Activated CD4-positive, alpha-beta T cell treated with anti-CD3 and anti-CD28 coated beads, Interleukin-2, amount 50 U/mL, for 24 hours (primary cell): ENCODE data around the gene PATL1.
A peak's percentile ranks its signal among the peaks of the same experiment; 100 is the strongest.
"Not testable (repeated sequence)": the region's sequence is repeated elsewhere in the genome, so short reads cannot be mapped to it uniquely, and the experiment has no call there.

Source experiments
- DNase-seq, 2 donors: peaks; one replicate each; pipeline ENCODE4 v3.0.0-alpha.2; 2020; ENCODE audit warnings: low read depth in 1 of 2, low spot score in 1 of 2

Gene PATL1

GRCh38 chr11:59676205-59676604 lies 7.4 kb upstream of the PATL1 start:
- DNase-seq: no peak

- no peak for DNase-seq
Measured at GRCh38 chr11:59674291-59674690, 5.5 kb upstream of the PATL1 start.

DNA sequence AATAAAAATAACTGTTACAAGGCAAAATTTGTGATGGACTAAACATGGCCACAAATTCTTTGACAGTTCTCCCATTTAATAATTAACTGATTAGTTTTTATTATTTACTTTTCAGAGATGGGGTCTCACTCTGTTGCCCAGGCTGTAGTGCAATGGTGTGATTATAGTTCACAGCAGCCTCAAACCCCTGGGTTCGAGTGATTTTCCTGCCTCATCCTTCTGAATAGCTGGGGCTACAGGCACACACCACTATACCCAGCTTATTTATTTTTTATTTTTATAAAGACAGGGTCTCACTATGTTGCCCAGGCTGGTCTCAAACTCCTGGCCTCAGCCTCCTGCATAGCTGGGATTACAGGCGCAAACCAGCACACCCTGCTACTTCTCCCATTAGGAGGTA lies 4.5 kb upstream of the PATL1 start:
- no peak for DNase-seq

GRCh38 chr11:59671471-59671870 lies 2.6 kb upstream of the PATL1 start:
- no peak for DNase-seq

DNA sequence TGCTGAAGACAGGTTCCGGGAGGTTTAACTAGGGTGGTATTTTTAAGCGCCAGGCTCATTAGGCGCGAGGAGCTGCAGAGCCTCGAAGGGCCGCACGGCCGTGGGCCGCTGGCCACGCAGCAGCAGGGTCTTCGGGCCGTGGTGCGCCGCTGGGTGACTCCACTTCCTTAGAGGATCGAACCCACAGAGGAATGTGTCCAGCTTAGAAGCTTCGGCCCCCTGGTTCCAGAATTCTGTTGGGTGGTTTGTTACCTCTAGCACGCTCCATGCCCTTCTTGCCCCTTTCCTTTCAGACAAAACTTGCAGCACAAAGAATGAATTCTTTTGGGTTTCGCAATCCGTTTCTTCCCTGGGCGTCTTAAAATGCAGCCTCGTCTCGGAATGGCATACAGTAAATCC lies 773 bp upstream of the PATL1 start:
- peak in 1 of 2 donors; percentile 2 for DNase-seq

- peak; percentile 46 to 62 for DNase-seq
Measured at GRCh38 chr11:59668188-59668949, 468 bp downstream of the PATL1 start.

DNA sequence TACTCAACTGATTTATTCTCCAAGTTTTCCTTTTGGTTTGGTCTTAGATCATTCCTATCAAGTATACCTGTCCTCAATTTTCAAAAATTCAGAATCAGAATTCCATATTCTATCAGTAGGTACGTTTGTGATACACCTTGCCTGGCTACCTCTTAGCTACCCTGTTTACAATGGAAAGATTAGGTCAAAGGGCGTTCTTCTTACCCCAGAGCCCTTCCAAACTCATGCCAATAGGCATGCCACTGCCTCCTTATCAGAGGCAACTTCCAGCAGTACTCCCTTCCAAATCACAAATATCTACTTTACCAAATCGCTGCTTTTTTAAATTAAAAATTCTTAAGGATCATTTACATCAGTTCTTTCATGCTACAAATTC lies 1.0 kb downstream of the PATL1 start:
- no peak for DNase-seq

- DNase-seq: no peak
Measured at GRCh38 chr11:59666969-59667368, 1.9 kb downstream of the PATL1 start.

DNA sequence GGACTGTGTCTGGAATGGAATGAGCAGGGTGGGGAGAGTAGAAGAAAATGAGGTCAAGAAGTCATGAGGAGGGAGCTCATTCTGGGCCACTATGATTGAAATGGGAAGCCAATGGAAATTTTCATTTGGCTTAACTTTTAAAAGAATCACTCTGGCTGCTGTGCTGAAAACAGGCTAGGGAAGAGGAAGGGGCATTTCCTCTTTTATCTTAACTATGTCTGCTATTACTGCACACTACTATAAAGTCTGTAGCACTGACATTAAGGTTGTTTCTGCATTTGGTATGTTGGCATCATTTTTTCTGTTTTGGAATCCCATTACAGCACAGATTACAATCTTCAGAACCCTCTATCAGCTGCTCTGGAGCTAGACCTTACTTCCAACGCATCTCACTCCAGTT lies 8.2 kb downstream of the PATL1 start:
- no peak for DNase-seq

GRCh38 chr11:59659981-59660380 lies 8.9 kb downstream of the PATL1 start:
- DNase-seq: no peak

DNA sequence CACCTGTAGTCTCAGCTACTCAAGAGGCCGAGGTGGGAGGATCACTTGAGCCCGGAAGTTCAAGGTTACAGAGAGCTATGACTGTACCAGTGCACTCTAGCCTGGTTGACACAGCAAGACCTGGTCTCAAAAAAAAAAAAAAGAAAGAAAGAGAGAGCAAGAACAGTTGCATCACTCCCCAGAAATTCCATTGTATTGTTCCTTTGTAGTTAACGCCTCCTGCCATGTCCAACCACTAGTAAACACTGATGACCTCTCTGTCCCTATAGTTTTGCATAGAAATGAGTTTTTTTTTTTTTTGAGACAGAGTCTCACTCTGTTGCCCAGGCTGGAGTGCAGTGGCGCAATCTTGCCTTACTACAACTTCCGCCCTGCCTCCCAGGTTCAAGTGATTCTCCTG lies 10.8 kb downstream of the PATL1 start:
- no peak for DNase-seq

DNA sequence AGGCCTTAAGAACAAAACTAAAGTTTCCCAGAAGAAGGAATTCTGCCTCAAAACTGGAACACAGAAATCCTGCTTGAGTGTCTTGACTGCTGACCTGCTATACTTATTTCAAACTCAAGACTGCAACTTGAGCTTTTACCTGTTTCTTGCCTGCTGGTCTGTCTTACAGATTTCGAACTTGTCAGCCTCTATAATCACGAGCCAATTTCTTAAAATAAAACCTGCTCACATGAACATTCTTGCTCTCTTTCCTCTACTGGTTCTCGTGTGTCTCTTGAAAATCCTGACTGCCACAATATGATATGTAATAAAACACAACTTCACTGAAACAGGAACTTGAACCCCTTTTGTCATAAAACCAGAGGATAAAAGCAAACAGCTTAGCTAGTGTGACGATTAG lies 13.9 kb downstream of the PATL1 start:
- no peak for DNase-seq

DNA sequence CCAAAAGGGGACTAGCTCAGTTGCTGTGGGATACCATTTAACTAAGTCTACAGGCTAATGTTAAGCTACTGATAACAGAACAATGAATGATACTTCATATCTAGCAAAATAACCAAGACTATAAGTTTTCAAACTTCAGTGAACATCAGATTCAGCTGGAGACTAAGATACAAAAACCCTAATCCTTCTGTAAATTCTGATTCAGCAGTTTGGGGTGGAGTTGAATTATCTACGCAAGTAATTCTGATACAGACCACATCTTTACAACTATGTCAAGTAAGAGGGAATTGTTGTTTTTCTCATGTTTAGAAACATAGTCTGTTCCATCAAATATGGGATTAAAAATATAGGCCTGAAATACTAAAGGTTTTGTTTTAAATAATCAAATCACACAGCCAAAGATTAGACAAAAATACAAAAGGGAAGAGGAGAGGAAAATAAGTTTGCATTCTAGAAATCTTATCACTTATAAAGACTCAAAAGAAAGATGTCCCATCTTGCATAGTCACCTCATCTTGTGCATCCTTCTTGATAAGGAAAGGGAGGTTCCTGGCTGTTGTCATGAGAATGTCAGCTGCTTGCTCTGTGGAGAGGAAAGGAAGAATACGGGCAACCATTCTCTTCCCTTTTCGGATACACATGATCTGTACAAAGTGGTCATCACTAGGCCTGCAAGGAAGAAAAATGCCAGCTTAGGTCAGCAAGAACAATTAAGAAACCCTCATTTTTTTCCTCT lies 21.4 kb downstream of the PATL1 start:
- no peak for DNase-seq

- DNase-seq: no peak
Measured at GRCh38 chr11:59644528-59644927, 24.3 kb downstream of the PATL1 start.

GRCh38 chr11:59643390-59643789 lies 25.4 kb downstream of the PATL1 start:
- DNase-seq: no peak

DNA sequence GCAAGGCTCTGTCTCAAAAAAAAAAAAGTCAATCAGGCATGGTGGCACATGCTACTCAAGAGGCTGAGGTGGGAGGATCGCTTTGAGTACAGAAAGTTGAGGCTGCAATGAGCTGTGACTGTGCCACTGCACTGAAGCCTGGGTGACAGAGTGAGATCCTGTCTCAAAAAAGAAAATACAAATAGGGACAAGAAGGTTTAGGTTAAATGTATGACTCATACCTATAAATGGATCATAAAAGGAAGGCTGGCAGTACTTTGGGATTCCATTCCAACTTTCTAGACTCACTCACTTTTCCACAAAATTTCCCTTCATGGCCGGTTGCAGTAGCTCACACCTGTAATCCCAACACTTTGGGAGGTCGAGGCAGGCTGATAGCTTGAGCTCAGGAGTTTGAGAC lies 27.7 kb downstream of the PATL1 start:
- no peak for DNase-seq

DNA sequence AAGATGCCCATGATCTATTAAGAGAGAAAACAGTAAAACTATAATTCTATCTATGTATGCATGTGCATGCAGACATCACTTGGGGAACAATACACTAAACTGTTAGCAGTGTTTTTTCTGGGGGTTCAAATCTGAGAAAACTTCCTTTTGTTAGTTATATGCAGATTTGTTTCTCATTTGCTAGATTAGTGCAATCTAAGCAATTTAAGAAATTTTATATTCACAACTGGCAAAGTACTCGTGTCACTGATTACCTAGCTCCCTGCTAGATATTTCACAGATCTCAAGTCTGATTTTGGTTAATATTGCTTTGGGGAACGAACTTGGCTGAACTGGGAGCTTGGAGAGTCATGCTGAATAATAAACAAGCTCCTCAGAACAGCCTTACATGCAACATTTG lies 38.3 kb downstream of the PATL1 start:
- DNase-seq: no peak

DNA sequence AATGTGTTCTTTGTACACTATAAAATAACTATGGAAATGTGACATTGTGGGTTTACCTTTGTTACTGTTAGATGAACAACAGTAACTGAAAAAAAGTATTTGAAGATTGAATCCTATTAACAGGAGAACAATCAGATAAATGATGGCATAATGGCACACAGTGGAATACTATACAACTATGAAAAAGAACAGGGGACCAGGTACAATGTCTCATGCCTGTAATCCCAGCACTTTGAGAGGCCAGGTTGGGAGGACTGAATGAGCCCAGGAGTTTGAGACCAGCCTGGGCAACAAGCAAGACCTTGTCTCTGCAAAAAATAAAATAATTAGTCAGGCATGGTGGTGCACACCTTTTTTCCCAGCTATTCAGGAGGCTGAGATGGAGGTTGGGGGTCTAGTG lies 38.8 kb downstream of the PATL1 start:
- DNase-seq: no peak

- DNase-seq: not testable (repeated sequence)
Measured at GRCh38 chr11:59626969-59627368, 41.9 kb downstream of the PATL1 start.

GRCh38 chr11:59625703-59626102 lies 43.1 kb downstream of the PATL1 start:
- DNase-seq: no peak

DNA sequence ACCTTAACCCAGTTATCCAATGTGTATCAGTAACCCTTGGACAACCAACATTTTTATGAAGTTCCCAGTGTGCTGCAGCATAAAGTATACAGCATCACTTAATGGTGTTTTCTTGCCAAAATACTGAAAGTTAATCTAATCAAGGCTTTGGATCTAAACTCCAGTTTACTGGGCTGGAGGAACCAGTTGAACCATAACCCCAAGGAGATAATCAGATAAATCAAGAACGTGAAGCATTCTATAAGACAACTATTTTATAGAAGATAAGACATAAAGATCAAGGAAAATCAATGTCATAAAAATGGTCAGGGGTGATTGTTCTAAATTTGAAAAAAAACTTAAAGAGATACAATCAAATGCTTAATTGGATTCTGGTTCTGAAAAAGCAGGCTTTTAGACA lies 51.0 kb downstream of the PATL1 start:
- no peak for DNase-seq

GRCh38 chr11:59616396-59616982 lies 52.3 kb downstream of the PATL1 start:
- DNase-seq: no peak
